OCI-LY7 (cell line): Measurements from ENCODE around the gene STK32C. TPM values are rescaled to one million over a fixed set of nuclear protein-coding genes. Genes with fewer than 3 reads are reported as not detected.

Source experiments
- BruUV-seq: library from RNA; stranded (reverse); fragments of 400-500 nt; replicated peaks from 2 replicates; lab custom pipeline; 2021; lab: Mats Ljungman, UMichigan
- CTCF ChIA-PET: fragments of 300-600 bp; sonication (Branson Sonifier 250); formaldehyde crosslinking; loops from one replicate; lab custom pipeline; 2022; ENCODE audit warnings: antibody characterized with exemption; ENCODE audit not compliant: unreplicated experiment; lab: Charles Lee
- POLR2A ChIA-PET: fragments of 300-600 bp; sonication (Branson Sonifier 250); formaldehyde crosslinking; loops from one replicate; lab custom pipeline; 2022; ENCODE audit warnings: antibody characterized with exemption; lab: Charles Lee
- DNase-seq: peaks from one replicate; pipeline ENCODE4 v3.0.0-alpha.2; 2015; ENCODE audit warnings: low spot score
- H2AFZ ChIP-seq: fragments of 200-600 bp; sonication (generic), shearing (Covaris generic); 2 replicates; pipeline ENCODE4 v1.6.1; 2014; ENCODE audit warnings: mild to moderate bottlenecking, antibody characterized with exemption, low read length, moderate library complexity
- H3K27ac ChIP-seq: fragments of 200-600 bp; sonication (generic); 2 replicates; pipeline ENCODE4 v1.5.1; 2014; ENCODE audit warnings: mixed run types, low read depth, mild to moderate bottlenecking, moderate library complexity, low read length, inconsistent platforms; ENCODE audit not compliant: poor library complexity, severe bottlenecking
- H3K36me3 ChIP-seq: fragments of 200-600 bp; sonication (generic); 2 replicates; pipeline ENCODE4 v1.6.1; 2014; ENCODE audit warnings: mild to moderate bottlenecking, antibody characterized with exemption, low read length, moderate library complexity, mixed read lengths; ENCODE audit not compliant: insufficient read depth
- H3K4me1 ChIP-seq: fragments of 200-600 bp; sonication (generic); 2 replicates; pipeline ENCODE4 v1.5.1; 2014; ENCODE audit warnings: mild to moderate bottlenecking, low read length; ENCODE audit not compliant: insufficient read depth, poor library complexity, severe bottlenecking
- H3K4me2 ChIP-seq: fragments of 200-600 bp; sonication (generic); 2 replicates; pipeline ENCODE4 v1.6.1; 2014; ENCODE audit warnings: mild to moderate bottlenecking, low read length
- H3K4me3 ChIP-seq: fragments of 200-600 bp; sonication (generic); 2 replicates; pipeline ENCODE4 v1.5.1; 2014; ENCODE audit warnings: mild to moderate bottlenecking, low read depth, low read length; ENCODE audit not compliant: poor library complexity, severe bottlenecking
- H3K79me2 ChIP-seq: fragments of 200-600 bp; sonication (generic); 2 replicates; pipeline ENCODE4 v1.6.1; 2016; ENCODE audit warnings: low read depth, mild to moderate bottlenecking, low read length, moderate library complexity, mixed read lengths; ENCODE audit not compliant: insufficient read depth
- H3K9me2 ChIP-seq: fragments of 200-600 bp; sonication (generic); 2 replicates; pipeline ENCODE4 v1.6.1; 2016; ENCODE audit warnings: mild to moderate bottlenecking, low read length, mixed read lengths; ENCODE audit not compliant: insufficient read depth
- H3K9me3 ChIP-seq: fragments of 200-600 bp; sonication (generic); 2 replicates; pipeline ENCODE4 v1.6.1; 2014; ENCODE audit warnings: mild to moderate bottlenecking, mixed run types, low read length, mixed read lengths
- H4K20me1 ChIP-seq: fragments of 200-600 bp; sonication (generic); 2 replicates; pipeline ENCODE4 v1.6.1; 2014; ENCODE audit warnings: mild to moderate bottlenecking, antibody characterized with exemption, low read length, moderate library complexity, mixed read lengths; ENCODE audit not compliant: insufficient read depth
- EZH2phosphoT487 ChIP-seq: fragments of 200-600 bp; sonication (generic); IDR thresholded peaks from 2 replicates; pipeline ENCODE4 v1.6.1; 2018; ENCODE audit warnings: low read depth, borderline replicate concordance, mild to moderate bottlenecking, mixed run types, antibody characterized with exemption, low read length, moderate library complexity, mixed read lengths
- intact Hi-C: fragments of 100-400 bp; cut with micrococcal nuclease; formaldehyde crosslinking; loops from one replicate; pipeline ENCODE4 v1.10.0; 2022; ENCODE audit not compliant: unreplicated experiment
- total RNA-seq, 2 experiments: library from RNA; depleted of rRNA in 1 of 2; stranded (reverse); fragments of >200 nt in 1 of 2; shearing (Covaris generic) in 1 of 2; gene quantifications; 2 replicates each; pipeline ENCODE4 v1.2.3, GENCODE V29; 2014 to 2022
- TF ChIP-seq, protein P1 (sequence below): fragments of 200-600 bp; sonication (generic); conservative IDR thresholded peaks from 2 replicates; pipeline ENCODE4 v1.5.1; 2014; ENCODE audit warnings: mild to moderate bottlenecking, antibody characterized with exemption, low read length, moderate library complexity, mixed read lengths

STK32C gene
- total RNA-seq, 2 experiments from 2014 or later = 13.1 to 30.4 TPM

DNA sequence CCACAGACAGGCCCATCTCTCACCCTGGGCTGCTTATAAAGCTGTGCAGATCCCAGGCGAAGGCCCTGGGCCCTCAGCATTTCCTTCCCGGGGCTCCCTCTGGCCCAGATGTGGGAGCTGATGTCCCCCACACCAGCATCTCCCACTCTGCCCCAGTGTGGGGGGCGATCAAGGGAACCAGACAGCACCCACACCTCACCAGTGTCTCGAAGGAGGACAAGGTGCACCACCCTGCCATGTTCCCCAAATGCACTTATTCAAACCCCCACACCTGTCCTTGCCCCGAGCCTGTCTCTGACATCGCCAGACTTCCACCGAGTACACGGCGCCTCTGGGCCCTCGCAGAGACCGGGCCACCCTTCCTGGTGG lies 101.4 kb downstream of the STK32C start:
- no peak overlapping the region for H3K27ac ChIP-seq
- no peaks in the 10 kb centered on the region for H3K79me2 ChIP-seq
- H3K4me1 ChIP-seq = no peaks in the 10 kb centered on the region
- no peak overlapping the region for H3K4me3 ChIP-seq
- no peak overlapping the region for H2AFZ ChIP-seq
- no peaks in the 10 kb centered on the region for H3K36me3 ChIP-seq
- no TSS peak for BruUV-seq
- H3K4me2 ChIP-seq = no peak overlapping the region
- TF ChIP-seq, protein P1, sequence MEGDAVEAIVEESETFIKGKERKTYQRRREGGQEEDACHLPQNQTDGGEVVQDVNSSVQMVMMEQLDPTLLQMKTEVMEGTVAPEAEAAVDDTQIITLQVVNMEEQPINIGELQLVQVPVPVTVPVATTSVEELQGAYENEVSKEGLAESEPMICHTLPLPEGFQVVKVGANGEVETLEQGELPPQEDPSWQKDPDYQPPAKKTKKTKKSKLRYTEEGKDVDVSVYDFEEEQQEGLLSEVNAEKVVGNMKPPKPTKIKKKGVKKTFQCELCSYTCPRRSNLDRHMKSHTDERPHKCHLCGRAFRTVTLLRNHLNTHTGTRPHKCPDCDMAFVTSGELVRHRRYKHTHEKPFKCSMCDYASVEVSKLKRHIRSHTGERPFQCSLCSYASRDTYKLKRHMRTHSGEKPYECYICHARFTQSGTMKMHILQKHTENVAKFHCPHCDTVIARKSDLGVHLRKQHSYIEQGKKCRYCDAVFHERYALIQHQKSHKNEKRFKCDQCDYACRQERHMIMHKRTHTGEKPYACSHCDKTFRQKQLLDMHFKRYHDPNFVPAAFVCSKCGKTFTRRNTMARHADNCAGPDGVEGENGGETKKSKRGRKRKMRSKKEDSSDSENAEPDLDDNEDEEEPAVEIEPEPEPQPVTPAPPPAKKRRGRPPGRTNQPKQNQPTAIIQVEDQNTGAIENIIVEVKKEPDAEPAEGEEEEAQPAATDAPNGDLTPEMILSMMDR = no peak
- no peak for TF ChIP-seq EZH2phosphoT487
- H4K20me1 ChIP-seq = no peaks in the 10 kb centered on the region
- no peaks in the 10 kb centered on the region for H3K9me2 ChIP-seq
- intact Hi-C loops = no loop called here
- POLR2A ChIA-PET = no interaction called here
- CTCF ChIA-PET = no interaction called here
- H3K9me3 ChIP-seq = no peaks in the 10 kb centered on the region
- DNase-seq = no peak

DNA sequence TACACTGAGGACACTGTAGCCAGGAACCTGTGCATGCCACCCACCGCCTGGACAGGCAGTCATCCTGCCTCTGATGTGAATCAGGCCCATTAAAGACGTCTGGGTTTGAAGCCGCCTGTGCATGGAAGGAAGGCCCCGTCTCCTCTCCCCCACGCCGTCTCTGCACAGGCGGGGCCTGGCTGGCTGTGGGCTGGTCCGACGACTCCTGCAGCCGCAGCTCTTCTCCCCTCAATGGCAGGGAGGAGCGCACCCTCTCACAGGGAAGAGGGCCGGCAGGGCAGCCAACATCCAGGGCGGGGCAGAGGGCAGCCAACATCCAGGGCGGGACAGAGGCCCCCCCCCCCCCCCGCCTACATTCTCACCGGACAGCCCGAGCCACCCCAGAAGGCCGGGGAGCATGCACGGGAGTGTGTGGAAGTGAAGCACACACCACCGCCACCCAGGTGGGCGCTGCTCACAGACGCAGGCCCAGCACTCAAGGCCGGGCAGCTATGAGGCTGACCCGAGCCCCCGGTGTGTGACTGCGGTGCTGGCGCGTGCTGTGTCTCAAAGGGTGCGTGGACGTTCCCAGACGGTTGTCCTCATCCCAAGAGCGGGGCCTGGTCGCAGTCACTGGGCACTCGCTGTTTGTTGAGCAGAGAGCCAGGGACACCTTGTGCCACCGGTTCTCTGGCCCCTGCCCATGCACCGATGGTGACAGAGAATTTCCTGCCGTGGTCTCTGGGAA lies 101.9 kb downstream of the STK32C start:
- TF ChIP-seq EZH2phosphoT487 = no peak
- TF ChIP-seq, protein P1 = no peak
- Histone ChIP-seq H3K9me2 (no peaks in the 10 kb centered on the region), H3K79me2 (no peaks in the 10 kb centered on the region), H3K4me1 (no peaks in the 10 kb centered on the region), H2AFZ (no peak overlapping the region), H3K27ac (no peak overlapping the region), H3K36me3 (no peaks in the 10 kb centered on the region), H3K9me3 (no peaks in the 10 kb centered on the region), H3K4me3 (no peak overlapping the region), H3K4me2 (no peak overlapping the region), H4K20me1 (no peaks in the 10 kb centered on the region)
- ChIA-PET POLR2A (no interaction called here), CTCF (no interaction called here)
- no TSS peak for BruUV-seq
- DNase-seq = no peak
- intact Hi-C loops = no loop called here

DNA sequence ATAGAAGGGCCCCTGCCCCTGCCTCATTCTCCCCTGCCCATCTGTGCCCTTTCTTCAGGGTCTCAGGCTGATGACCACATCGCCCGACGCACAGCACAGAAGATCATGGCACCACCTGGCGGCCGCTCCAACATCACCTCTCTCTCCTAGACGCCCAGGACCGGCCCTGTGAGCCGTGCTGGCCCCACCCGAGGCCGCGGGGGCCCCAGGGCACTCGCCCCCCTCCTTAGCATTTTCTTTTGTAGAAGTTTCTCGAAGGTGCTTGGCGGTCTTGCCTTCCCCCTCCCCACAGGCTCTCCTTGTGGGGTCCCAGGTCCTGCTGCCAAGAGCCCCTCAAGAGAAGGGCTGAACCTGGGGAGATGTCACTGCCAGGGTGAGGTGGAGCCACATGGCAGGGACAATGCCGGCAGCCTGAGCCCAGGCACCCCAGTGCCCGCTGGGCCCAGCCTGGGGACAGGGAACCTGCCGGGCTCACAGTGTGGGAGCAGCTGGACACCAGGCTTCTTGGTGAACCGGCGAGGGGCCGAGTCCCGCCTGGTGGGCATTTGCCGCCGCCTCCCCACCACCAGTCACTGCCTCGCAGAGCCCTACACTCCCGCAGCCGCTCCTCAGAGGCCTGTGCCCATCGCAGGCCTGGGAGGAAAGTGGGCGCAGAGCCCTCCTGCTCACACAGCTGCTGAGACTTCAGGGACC lies 102.8 kb downstream of the STK32C start:
- no peak for TF ChIP-seq EZH2phosphoT487
- TF ChIP-seq, protein P1 = no peak
- Histone ChIP-seq H3K4me1 (no peaks in the 10 kb centered on the region), H3K9me2 (no peaks in the 10 kb centered on the region), H3K4me2 (no peak overlapping the region), H3K4me3 (no peak overlapping the region), H3K9me3 (no peaks in the 10 kb centered on the region), H4K20me1 (no peaks in the 10 kb centered on the region), H3K79me2 (no peaks in the 10 kb centered on the region), H3K36me3 (no peaks in the 10 kb centered on the region), H3K27ac (no peak overlapping the region), H2AFZ (no peak overlapping the region)
- no TSS peak for BruUV-seq
- CTCF ChIA-PET = no interaction called here
- POLR2A ChIA-PET = no interaction called here
- intact Hi-C loops = no loop called here
- no peak for DNase-seq
